ENCODE results near the gene YY2. TPM values are rescaled to one million over a fixed set of nuclear protein-coding genes. Genes with fewer than 3 reads are reported as not detected.
"Not testable (repeated sequence)": the region's sequence is repeated elsewhere in the genome, so short reads cannot be mapped to it uniquely, and the experiment has no call there.

The YY2 gene
- total RNA-seq, 1 donor from 2014 or later: 2.0 TPM

DNA sequence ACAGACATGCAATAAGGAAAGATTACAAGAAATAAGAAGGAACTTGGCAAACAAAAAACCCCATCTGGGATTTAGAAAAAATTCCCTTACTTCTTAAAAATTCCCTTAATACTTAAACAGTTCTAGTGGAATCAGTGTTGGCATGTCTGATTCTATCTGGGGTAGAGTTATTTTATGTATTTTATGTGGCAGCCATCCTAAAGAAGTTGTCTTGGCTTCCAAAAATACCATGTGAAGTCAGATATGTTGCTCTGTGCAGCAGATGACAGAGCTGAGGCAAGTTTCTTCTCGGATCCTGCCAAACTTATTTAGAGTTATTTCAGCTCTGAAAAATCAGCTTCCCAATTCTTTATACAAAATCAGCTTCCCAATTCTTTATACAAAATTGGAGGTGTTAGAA, 14.7 kb downstream of the YY2 start:
- TF ChIP-seq CTCF (IDR thresholded peaks at IDR 0.05; ENCODE audit: insufficient read depth, low read depth, low read length): no peak
- no peak for TF ChIP-seq EZH2 (IDR thresholded peaks at IDR 0.05; ENCODE audit: insufficient read depth, low read length)
- no peak overlapping the region for H3K4me3 Mint-ChIP-seq (ENCODE audit: unreplicated experiment)
- no peak overlapping the region for H3K4me3 ChIP-seq (ENCODE audit: insufficient read depth, low read depth, low read length)
- no peaks in the 10 kb centered on the region for H3K9me3 ChIP-seq (ENCODE audit: insufficient read depth, low read depth, low read length)
- no peaks in the 10 kb centered on the region for H3K4me1 ChIP-seq (ENCODE audit: insufficient read depth, low read length)
- H3K36me3 Mint-ChIP-seq (ENCODE audit: low read depth, unreplicated experiment): no peaks in the 10 kb centered on the region
- H3K36me3 ChIP-seq (ENCODE audit: insufficient read depth, low read length): no peaks in the 10 kb centered on the region
- peak; percentile 78 for FAIRE-seq
- H3K79me2 ChIP-seq (ENCODE audit: insufficient read depth, low read length): no peaks in the 10 kb centered on the region
- no peak overlapping the region for H2AFZ ChIP-seq (ENCODE audit: low read depth, low read length)
- H3K27ac Mint-ChIP-seq (ENCODE audit: unreplicated experiment): no peak overlapping the region
- no peak overlapping the region for H3K9ac ChIP-seq (ENCODE audit: low read length)
- no peaks in the 10 kb centered on the region for H3K9me3 Mint-ChIP-seq (ENCODE audit: unreplicated experiment)
- H3K27me3 ChIP-seq (ENCODE audit: insufficient read depth, low read length): no peaks in the 10 kb centered on the region
- H3K4me2 ChIP-seq (ENCODE audit: low read length): no peak overlapping the region
- no peak for DNase-seq (ENCODE audit: low read depth)
- no peak overlapping the region for H3K27ac ChIP-seq (ENCODE audit: low read depth, low read length)
- H3K4me1 Mint-ChIP-seq (ENCODE audit: low read depth, unreplicated experiment): peaks cover 4% of the 10 kb centered on the region
- H3K27me3 Mint-ChIP-seq (ENCODE audit: low read depth, unreplicated experiment): no peaks in the 10 kb centered on the region
- H4K20me1 ChIP-seq (ENCODE audit: insufficient read depth, low read length): no peaks in the 10 kb centered on the region

GRCh38 chrX:21873063-21873775, 17.4 kb downstream of the YY2 start:
- Histone ChIP-seq H3K27ac (ENCODE audit: low read depth, low read length) (no peak overlapping the region), H4K20me1 (ENCODE audit: insufficient read depth, low read length) (no peaks in the 10 kb centered on the region), H2AFZ (ENCODE audit: low read depth, low read length) (no peak overlapping the region), H3K79me2 (ENCODE audit: insufficient read depth, low read length) (no peaks in the 10 kb centered on the region), H3K4me1 (ENCODE audit: insufficient read depth, low read length) (no peaks in the 10 kb centered on the region), H3K4me3 (ENCODE audit: insufficient read depth, low read depth, low read length) (no peak overlapping the region), H3K36me3 (ENCODE audit: insufficient read depth, low read length) (no peaks in the 10 kb centered on the region), H3K9ac (ENCODE audit: low read length) (no peak overlapping the region), H3K4me2 (ENCODE audit: low read length) (no peak overlapping the region), H3K27me3 (ENCODE audit: insufficient read depth, low read length) (no peaks in the 10 kb centered on the region), H3K9me3 (ENCODE audit: insufficient read depth, low read depth, low read length) (no peaks in the 10 kb centered on the region)
- peaks cover 4% of the 10 kb centered on the region for H3K4me1 Mint-ChIP-seq (ENCODE audit: low read depth, unreplicated experiment)
- TF ChIP-seq EZH2 (IDR thresholded peaks at IDR 0.05; ENCODE audit: insufficient read depth, low read length) (no peak), CTCF (IDR thresholded peaks at IDR 0.05; ENCODE audit: insufficient read depth, low read depth, low read length) (no peak)
- H3K27me3 Mint-ChIP-seq (ENCODE audit: low read depth, unreplicated experiment): no peaks in the 10 kb centered on the region
- H3K27ac Mint-ChIP-seq (ENCODE audit: unreplicated experiment): no peak overlapping the region
- DNase-seq (ENCODE audit: low read depth): peak; percentile 11
- no peak overlapping the region for H3K4me3 Mint-ChIP-seq (ENCODE audit: unreplicated experiment)
- H3K9me3 Mint-ChIP-seq (ENCODE audit: unreplicated experiment): no peaks in the 10 kb centered on the region
- no peaks in the 10 kb centered on the region for H3K36me3 Mint-ChIP-seq (ENCODE audit: low read depth, unreplicated experiment)
- peak; percentile 90 for FAIRE-seq

GRCh38 chrX:21874182-21874581, 18.4 kb downstream of the YY2 start:
- H3K9me3 ChIP-seq (ENCODE audit: insufficient read depth, low read depth, low read length); H3K27me3 Mint-ChIP-seq (ENCODE audit: low read depth, unreplicated experiment); H4K20me1 ChIP-seq (ENCODE audit: insufficient read depth, low read length); H3K4me1 Mint-ChIP-seq (ENCODE audit: low read depth, unreplicated experiment); H3K27ac ChIP-seq (ENCODE audit: low read depth, low read length); H3K4me3 ChIP-seq (ENCODE audit: insufficient read depth, low read depth, low read length); H3K27me3 ChIP-seq (ENCODE audit: insufficient read depth, low read length); H3K36me3 ChIP-seq (ENCODE audit: insufficient read depth, low read length); H3K27ac Mint-ChIP-seq (ENCODE audit: unreplicated experiment); H3K4me2 ChIP-seq (ENCODE audit: low read length); H3K4me3 Mint-ChIP-seq (ENCODE audit: unreplicated experiment); DNase-seq (ENCODE audit: low read depth); H2AFZ ChIP-seq (ENCODE audit: low read depth, low read length); H3K9me3 Mint-ChIP-seq (ENCODE audit: unreplicated experiment); H3K79me2 ChIP-seq (ENCODE audit: insufficient read depth, low read length); H3K4me1 ChIP-seq (ENCODE audit: insufficient read depth, low read length); H3K36me3 Mint-ChIP-seq (ENCODE audit: low read depth, unreplicated experiment); H3K9ac ChIP-seq (ENCODE audit: low read length): not testable (repeated sequence)
- peak; percentile 90 for FAIRE-seq

All from astrocyte (in vitro differentiated cells and primary cell).